ENCODE data around the gene INTS7.

GRCh38 chr1:211965108-211965805 lies 70.1 kb downstream of the INTS7 start:
- TF ChIP-seq CTCF (IDR thresholded peaks at IDR 0.05): no peak
- TF ChIP-seq POLR2A (IDR thresholded peaks at IDR 0.05): no peak
- no peak for TF ChIP-seq POLR2AphosphoS5 (IDR thresholded peaks at IDR 0.05)

Measured in breast epithelium (tissue), 3 donors.